HG03139 (cell line): ENCODE results near the gene NOL11.
"Not testable (repeated sequence)": the region's sequence is repeated elsewhere in the genome, so short reads cannot be mapped to it uniquely, and the experiment has no call there.

Source experiments
- ATAC-seq: cut with Tn5 transposase; IDR thresholded peaks from one replicate; pipeline ENCODE4 v1.9.1; 2021; ENCODE audit not compliant: unreplicated experiment

NOL11 gene

DNA sequence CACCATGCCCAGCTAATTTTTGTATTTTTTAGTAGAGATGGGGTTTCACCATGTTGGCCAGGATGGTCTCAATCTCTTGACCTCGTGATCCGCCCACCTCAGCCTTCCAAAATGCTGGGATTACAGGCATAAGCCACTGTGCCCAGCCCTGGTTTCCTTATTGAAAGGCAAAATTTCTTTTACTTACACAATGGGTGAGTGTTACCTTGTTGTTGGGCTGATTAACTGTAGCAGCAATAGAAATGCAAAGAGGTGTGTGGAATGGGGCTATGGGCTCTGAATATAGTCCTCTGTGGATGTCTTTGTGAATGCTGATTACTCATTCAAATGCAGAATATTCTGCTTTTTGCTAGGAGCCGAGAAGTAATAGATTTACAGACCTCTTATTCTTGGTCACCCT, 34.4 kb downstream of the NOL11 start:
- ATAC-seq = not testable (repeated sequence)

DNA sequence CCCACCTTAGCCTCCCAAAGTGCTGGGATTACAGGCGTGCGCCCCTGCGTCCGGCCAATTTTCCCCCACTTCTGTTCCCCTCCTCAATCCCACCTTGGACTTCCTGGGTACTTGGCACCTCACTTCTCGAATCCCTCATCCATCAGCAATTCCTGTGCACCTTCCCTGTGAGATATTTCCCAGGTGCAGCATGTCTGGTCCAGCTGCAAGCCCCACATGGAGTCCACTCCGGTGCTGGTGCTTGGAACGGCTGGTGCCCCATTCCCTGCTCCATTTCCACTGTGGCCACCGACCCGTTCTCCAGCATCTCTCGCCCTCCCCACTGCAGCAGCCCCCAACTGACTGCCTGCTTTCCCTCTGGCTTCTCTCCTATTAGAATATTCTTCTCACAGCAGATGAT, 35.3 kb downstream of the NOL11 start:
- no peak for ATAC-seq

DNA sequence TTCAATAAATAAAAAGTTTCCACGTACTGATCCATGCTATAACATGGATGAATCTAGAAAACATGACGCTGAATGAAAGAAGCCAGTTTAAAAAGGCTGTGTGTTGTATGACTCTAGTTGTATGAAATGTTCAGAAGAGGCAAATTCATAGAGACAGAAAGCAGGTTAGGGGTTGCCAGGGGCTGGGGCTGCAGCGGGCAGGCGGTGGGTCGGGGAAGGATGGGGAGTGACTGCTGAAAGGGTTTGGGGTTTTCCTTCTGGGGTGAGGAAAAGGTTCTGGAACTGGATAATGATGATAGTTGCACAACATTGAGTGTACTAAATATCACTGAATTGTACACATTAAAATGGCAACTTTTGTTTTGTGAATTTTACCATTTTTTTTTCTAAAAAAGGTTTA, 36.3 kb downstream of the NOL11 start:
- no peak for ATAC-seq

DNA sequence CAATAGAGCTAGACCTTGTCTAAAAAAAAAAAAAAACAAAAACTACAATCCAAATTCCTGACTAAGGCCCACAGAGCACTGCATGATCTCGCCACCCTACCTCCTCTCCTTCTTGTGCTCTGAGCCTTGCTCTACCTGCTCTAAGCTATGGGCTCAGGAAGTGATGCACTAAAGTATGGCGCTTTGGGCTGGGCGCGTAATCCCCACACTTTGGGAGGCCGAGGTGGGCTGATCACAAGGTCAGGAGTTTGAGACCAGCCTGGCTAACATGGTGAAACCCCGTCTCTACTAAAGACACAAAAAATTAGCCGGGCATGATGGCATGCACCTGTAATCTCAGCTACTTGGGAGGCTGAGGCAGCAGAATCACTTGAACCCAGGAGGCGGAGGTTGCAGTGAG, 37.0 kb downstream of the NOL11 start:
- ATAC-seq = not testable (repeated sequence)

DNA sequence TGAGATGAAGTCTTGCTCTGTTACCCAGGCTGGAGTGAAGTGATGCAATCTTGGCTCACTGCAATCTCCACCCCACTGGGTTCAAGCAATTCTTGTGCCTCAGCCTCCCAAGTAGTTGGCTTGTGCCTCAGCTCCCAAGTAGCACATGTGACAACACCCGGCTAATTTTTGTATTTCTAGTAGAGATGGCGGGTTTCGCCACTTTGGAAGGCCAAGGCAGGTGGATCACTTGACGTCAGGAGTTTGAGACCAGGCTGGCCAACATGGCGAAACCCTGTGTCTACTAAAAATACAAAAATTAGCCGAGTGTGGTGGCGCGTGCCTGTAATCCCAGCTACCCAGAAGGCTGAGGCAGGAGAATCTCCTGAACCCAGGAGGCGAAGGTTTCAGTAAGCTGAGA, 39.0 kb downstream of the NOL11 start:
- ATAC-seq = not testable (repeated sequence)

DNA sequence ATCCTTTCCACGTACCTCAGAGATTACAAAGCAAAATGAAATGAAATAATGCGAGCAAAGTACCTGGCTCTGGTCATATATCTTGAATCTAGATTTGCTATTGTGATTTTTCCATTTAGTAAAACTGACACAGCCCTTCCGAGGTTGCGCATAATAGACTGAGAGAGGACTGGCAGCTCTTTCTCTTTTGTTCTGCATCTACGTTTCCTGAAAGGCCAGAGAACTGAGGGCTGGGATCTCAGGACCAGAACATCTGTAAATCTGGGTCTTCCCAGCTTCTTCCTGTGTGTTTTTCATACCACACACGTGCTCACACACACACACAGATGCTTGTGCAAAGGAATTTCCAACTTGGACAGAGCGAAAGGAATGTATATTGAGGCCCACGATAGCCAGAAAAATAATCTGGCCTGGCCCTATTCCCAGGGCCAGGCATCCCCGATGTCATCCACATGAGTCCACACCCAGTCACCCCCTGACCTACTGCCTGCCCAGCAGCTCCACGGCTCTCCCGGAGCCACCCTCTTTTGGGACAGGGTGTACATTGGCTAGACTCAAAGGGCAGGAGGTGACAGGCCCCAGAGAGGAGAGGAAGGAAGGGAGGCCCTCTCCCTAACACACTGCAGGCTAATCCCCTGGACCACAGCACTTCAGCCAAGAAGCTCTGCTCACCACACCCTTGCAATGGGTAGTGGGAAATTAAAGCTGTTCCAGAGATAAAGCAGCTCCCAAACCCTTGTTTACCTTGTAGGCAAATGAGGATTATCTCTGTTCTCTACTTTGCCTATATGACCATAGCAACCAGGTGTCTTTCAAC, 41.8 kb downstream of the NOL11 start:
- ATAC-seq = no peak

DNA sequence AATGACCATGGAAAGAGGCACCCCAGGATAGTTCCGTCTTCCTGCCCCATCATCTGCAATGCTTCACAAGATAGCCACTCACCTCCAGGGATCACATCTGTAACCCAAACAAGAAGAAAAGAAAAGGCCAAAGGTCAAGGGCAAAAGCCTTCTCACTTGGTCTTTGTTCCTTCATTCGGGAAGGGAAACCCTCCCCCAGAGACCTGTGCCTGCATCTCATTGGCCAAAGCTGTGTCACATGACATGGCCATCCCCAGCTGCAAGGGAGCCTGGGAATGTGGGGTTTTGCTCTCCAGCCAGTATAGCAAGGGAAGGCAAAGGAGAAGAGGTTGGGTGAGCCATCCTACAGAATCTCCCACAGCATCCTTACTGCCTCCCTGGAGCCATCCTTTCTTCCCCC, 47.9 kb downstream of the NOL11 start:
- no peak for ATAC-seq

DNA sequence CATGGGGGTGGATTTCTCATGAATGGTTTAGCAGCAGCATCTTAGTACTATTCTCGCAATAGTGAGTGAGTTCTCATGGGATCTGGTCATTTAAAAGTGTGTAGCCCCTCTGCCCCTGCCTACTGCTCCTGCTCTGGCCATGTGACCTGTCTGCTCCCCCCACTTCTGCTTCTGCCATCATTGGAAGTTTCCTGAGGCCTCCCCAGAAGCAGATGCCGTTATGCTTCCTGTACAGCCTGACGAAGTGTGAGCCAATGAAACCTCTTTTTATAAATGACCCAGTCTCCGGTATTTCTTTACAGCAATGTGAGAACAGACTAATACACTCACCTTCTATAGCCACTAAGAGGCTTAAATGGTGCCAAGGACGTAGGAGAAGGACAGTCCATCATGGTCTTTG, 51.5 kb downstream of the NOL11 start:
- ATAC-seq = no peak

DNA sequence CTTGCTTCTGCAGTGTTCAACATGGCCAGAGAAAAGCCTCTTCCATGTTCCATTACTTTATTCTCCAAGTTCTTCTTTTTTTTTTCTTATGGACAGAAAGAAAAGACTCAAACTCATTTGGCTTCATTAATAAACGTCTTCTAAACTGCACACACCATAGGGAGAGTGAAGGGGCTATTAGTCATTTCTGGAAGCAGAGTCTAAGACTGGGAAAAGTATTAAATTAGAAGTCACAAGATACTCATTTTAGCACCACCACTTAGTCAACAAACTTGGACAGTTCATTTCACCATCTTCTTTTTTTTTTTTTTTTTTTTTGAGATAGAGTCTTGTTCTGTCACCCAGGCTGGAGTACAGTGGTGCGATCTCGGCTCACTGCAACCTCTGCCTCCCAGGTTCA, 52.8 kb downstream of the NOL11 start:
- ATAC-seq = no peak

DNA sequence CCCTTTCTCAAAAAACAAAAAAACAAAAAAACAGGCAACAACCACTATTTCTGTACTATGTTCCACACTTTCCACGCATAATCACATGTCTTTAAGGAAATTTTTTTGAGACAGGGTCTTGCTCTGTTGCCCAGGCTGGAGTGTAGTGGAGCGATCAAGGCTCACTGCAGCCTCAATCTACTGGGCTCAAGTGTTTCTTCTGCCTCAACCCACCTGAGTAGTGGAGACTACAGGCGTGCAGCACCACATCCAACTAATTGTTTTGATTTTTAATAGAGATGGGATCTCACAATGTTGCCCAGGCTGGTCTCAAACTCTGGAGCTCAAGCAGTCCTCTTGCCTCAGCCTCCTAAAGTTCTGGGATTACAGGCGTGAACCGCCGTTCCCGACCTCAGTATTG, 54.9 kb downstream of the NOL11 start:
- ATAC-seq = no peak

DNA sequence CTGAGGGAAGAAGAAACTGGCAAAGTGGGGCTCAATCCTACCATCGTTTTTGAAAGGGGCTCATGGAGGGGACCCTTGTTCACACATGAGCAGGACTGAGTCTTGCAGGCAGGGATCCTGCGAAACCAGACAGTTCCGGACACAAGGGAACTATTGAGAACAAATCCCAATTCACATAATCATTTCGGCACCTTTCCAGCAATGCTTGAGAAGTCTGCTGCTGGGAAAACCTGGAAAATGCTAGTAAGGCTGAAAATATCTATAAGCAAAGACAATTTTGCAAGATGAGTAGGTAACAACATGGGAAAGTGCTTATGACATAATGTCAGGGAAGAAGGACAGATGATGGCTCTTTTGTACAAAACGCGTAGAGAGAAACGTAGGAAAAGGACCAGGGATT, 55.5 kb downstream of the NOL11 start:
- ATAC-seq = no peak

DNA sequence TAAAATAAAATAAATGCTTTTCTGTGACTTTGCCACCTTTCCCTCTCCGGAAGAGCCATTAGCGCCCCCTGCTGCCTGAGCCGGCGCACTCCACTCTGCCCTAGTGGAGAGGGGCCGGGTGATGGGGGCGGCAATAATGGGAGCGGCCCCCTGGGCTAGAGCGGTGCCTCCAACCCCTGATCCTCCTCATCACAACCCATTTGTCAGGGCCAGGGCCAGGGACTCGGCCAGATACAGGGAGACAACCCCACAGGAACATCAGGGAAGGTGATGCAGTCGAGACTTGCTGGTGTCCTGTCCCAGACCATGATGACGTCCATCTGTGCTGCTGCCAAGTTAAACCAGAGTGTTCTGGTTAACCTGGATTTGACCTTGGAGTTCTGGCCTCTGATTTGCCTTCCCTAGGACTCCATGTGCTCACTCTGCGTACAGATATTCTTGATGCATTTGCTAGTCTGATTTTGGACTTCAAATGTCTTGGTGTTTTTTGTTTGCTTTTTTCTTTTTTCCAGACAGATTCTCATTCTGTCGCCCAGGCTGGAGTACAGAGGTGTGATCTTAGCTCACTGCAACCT, 61.4 kb downstream of the NOL11 start:
- no peak for ATAC-seq

DNA sequence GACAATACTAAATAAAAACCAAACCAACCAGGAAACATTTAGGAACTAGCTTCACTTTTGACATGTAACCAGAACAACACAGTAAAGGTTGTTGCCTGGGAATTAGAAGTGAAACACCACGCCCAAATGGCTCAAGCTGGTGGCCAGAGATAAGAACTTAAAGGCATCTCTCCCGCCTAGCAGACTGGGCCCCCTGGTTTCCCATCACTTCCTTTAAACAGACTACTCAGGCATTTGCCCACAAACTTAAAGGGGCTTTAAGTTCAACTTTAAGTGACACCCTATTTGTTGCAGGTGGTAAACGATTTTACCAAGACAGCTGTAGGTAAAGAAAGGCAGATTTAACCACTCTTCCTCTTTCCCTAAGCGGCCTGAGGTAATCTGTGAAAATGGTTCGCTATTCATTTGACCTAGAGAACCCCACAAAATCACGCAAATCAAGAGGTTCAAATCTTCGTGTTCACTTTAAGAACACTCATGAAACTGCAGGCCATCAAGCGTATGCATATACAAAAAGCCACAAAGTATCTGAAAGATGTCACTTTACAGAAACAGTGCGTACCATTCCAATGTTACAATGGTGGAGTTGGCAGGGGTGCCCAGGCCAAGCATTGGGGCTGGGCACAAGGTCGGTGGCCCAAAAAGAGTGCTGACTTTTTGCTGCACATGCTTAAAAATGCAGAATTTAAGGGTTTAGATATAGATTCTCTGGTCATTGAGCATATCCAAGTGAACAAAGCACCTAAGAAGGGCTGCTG, 66.8 kb downstream of the NOL11 start:
- ATAC-seq = no peak

DNA sequence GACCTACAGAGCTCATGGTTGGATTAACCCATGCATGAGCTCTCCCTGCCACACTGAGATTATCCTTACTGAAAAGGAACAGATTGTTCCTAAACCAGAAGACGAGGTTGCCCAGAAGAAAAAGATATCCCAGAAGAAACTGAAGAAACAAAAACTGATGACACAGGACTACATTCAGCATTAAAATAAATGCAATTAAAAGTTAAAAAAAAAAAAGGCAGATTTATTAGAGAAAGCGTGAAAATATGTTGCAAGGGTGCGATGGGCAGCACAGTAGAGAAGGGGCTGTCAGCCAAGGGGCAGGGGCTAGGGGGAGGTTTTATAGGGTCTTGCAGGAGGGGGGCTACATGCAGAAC, 67.4 kb downstream of the NOL11 start:
- ATAC-seq = no peak

DNA sequence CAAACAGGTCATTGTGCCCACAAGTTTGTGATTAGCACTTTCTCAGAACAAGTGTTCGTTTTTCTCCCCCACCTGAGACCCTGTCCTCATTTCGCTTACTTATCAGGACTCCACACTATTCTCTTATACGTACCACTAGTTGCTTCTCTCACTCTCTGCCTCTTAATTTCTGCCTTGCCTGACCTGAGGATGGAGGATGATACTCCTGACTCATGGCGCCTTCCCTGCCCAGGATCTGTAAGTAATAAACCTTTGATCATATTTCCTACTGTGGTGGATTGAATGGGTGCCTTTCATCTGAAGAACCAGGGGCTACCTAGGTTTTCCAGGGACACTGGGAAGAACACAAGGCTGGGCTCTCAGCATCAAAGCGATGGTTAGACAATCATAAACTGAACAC, 67.8 kb downstream of the NOL11 start:
- ATAC-seq = no peak
